ENCODE data around the gene TSC22D2. TPM values are rescaled to one million over a fixed set of nuclear protein-coding genes. Genes with fewer than 3 reads are reported as not detected.
"Not testable (repeated sequence)": the region's sequence is repeated elsewhere in the genome, so short reads cannot be mapped to it uniquely, and the experiment has no call there.

Gene TSC22D2
- total RNA-seq, 2 donors from 2014 or later: 16.7 to 31.7 TPM

- peak; percentile 29 for DNase-seq
- H3K4me3 ChIP-seq: no peak overlapping the region
- H3K27ac ChIP-seq: no peak overlapping the region
- no peak overlapping the region for H3K9ac ChIP-seq (ENCODE audit: low read depth in 2 of 2, low read length in 2 of 2)
- no peaks in the 10 kb centered on the region for H3K36me3 ChIP-seq
- intact Hi-C loops (cut with DNase I): no loop called here
- no peaks in the 10 kb centered on the region for H3K4me1 ChIP-seq
- TF ChIP-seq CTCF (IDR thresholded peaks at IDR 0.05): no peak
- H3K9me3 ChIP-seq: no peaks in the 10 kb centered on the region
- H3K27me3 ChIP-seq: no peaks in the 10 kb centered on the region
Measured at GRCh38 chr3:150490277-150490986, 82.3 kb downstream of the TSC22D2 start.

- no peak overlapping the region for H3K9ac ChIP-seq (ENCODE audit: low read depth in 2 of 2, low read length in 2 of 2)
- H3K27ac ChIP-seq: no peak overlapping the region
- no peak overlapping the region for H3K4me3 ChIP-seq
- H3K27me3 ChIP-seq: no peaks in the 10 kb centered on the region
- no peaks in the 10 kb centered on the region for H3K4me1 ChIP-seq
- H3K9me3 ChIP-seq: no peaks in the 10 kb centered on the region
- TF ChIP-seq CTCF (IDR thresholded peaks at IDR 0.05): no peak
- no peaks in the 10 kb centered on the region for H3K36me3 ChIP-seq
- no peak for DNase-seq
- intact Hi-C loops (cut with DNase I): no loop called here
Measured at GRCh38 chr3:150494411-150494977, 86.4 kb downstream of the TSC22D2 start.

- no peak for DNase-seq
- TF ChIP-seq CTCF (IDR thresholded peaks at IDR 0.05): no peak
- intact Hi-C loops (cut with DNase I): loop anchor here (5.0 kb wide), 3 partner anchors 83 to 268 kb away; no protein-coding TSS in a partner anchor
- no peak overlapping the region for H3K9ac ChIP-seq (ENCODE audit: low read depth in 2 of 2, low read length in 2 of 2)
- no peak overlapping the region for H3K27ac ChIP-seq
- H3K4me3 ChIP-seq: no peak overlapping the region
- no peaks in the 10 kb centered on the region for H3K36me3 ChIP-seq
- H3K4me1 ChIP-seq: no peaks in the 10 kb centered on the region
- H3K27me3 ChIP-seq: no peaks in the 10 kb centered on the region
- no peaks in the 10 kb centered on the region for H3K9me3 ChIP-seq
Measured at GRCh38 chr3:150495149-150495548, 87.1 kb downstream of the TSC22D2 start.

- Histone ChIP-seq H3K9me3 (no peaks in the 10 kb centered on the region), H3K27ac (no peak overlapping the region), H3K9ac (ENCODE audit: low read depth in 2 of 2, low read length in 2 of 2) (no peak overlapping the region), H3K27me3 (no peaks in the 10 kb centered on the region), H3K4me3 (no peak overlapping the region), H3K36me3 (no peaks in the 10 kb centered on the region), H3K4me1 (no peaks in the 10 kb centered on the region)
- DNase-seq: peak; percentile 38
- peak; percentile 83 for TF ChIP-seq CTCF (IDR thresholded peaks at IDR 0.05)
- intact Hi-C loops (cut with DNase I): loop anchor here (5.0 kb wide), 3 partner anchors 83 to 268 kb away; no protein-coding TSS in a partner anchor
Measured at GRCh38 chr3:150495563-150496168, 87.6 kb downstream of the TSC22D2 start.

GRCh38 chr3:150497956-150498355 lies 89.9 kb downstream of the TSC22D2 start:
- Histone ChIP-seq H3K36me3 (no peaks in the 10 kb centered on the region), H3K9ac (ENCODE audit: low read depth in 2 of 2, low read length in 2 of 2) (no peak overlapping the region), H3K27me3 (no peaks in the 10 kb centered on the region), H3K4me1 (no peaks in the 10 kb centered on the region), H3K4me3 (no peak overlapping the region), H3K27ac (no peak overlapping the region), H3K9me3 (no peaks in the 10 kb centered on the region)
- DNase-seq: no peak
- no peak for TF ChIP-seq CTCF (IDR thresholded peaks at IDR 0.05)
- intact Hi-C loops (cut with DNase I): loop anchor here (5.0 kb wide), 3 partner anchors 86 to 271 kb away; no protein-coding TSS in a partner anchor

- H3K9ac ChIP-seq (ENCODE audit: low read depth in 2 of 2, low read length in 2 of 2); DNase-seq; H3K4me1 ChIP-seq; H3K9me3 ChIP-seq; H3K27me3 ChIP-seq; H3K27ac ChIP-seq; H3K36me3 ChIP-seq; intact Hi-C loops (cut with DNase I); H3K4me3 ChIP-seq: not testable (repeated sequence)
Measured at GRCh38 chr3:150500960-150501359, 92.9 kb downstream of the TSC22D2 start.
